ENCODE measurements around the gene ZNF687. TPM values are rescaled to one million over a fixed set of nuclear protein-coding genes. Genes with fewer than 3 reads are reported as not detected.

ZNF687 gene
- total and polyA plus RNA-seq, 2 donors (not counting 1 experiment from before 2014, with no cell fraction given), result 7.2 to 11.7 TPM

- H3K27ac ChIP-seq (ENCODE audit: insufficient read depth, low read length), result peak overlapping the region; percentile 95
- H3K79me2 ChIP-seq (ENCODE audit: control insufficient read depth, insufficient read depth, low read length), result peaks cover 27% of the 10 kb centered on the region
- no peak for DNase-seq (ENCODE audit: low read depth in 2 of 2)
- H2AFZ ChIP-seq (ENCODE audit: low read length), result no peak overlapping the region
- H3K4me3 ChIP-seq (replicated peaks in 1 of 4; ENCODE audit: control extremely low read depth in 1 of 4, insufficient read depth in 1 of 4, low read depth in 3 of 4, low read length in 4 of 4), result no peak overlapping the region
- H3K9me3 ChIP-seq (ENCODE audit: control insufficient read depth, insufficient read depth, low read depth, low read length), result no peaks in the 10 kb centered on the region
- peak overlapping the region; percentile 54 for H3K4me2 ChIP-seq (ENCODE audit: extremely low read depth, insufficient read depth, low read length)
- TF ChIP-seq CTCF (conservative IDR thresholded peaks at IDR 0.05 in 1 of 2, IDR thresholded peaks at IDR 0.05 in 1 of 2; ENCODE audit: low read depth in 1 of 2, low read length in 2 of 2), result no peak
- no peak for TF ChIP-seq EZH2 (IDR thresholded peaks at IDR 0.05; ENCODE audit: low read length, missing control alignments)
- H3K4me1 ChIP-seq (ENCODE audit: control insufficient read depth, extremely low read depth, insufficient read depth, low read length), result peaks cover 49% of the 10 kb centered on the region
- H3K27me3 ChIP-seq (ENCODE audit: control insufficient read depth, insufficient read depth, low read length), result no peaks in the 10 kb centered on the region
- no peaks in the 10 kb centered on the region for H4K20me1 ChIP-seq (ENCODE audit: control insufficient read depth, extremely low read depth, insufficient read depth, low read length)
- H3K36me3 ChIP-seq (ENCODE audit: control insufficient read depth, insufficient read depth, low read length), result peaks cover 15% of the 10 kb centered on the region
- H3K9ac ChIP-seq (ENCODE audit: insufficient read depth, low read length), result no peak overlapping the region
These were observed 30.7 kb downstream of the ZNF687 start for GRCh38 chr1:151312826-151313225.

- Histone ChIP-seq H3K9ac (ENCODE audit: insufficient read depth, low read length) (no peak overlapping the region), H3K36me3 (ENCODE audit: control insufficient read depth, insufficient read depth, low read length) (peaks cover 12% of the 10 kb centered on the region), H3K27ac (ENCODE audit: insufficient read depth, low read length) (peak overlapping the region; percentile 95), H3K27me3 (ENCODE audit: control insufficient read depth, insufficient read depth, low read length) (no peaks in the 10 kb centered on the region), H3K4me1 (ENCODE audit: control insufficient read depth, extremely low read depth, insufficient read depth, low read length) (peaks cover 49% of the 10 kb centered on the region), H2AFZ (ENCODE audit: low read length) (no peak overlapping the region), H3K4me2 (ENCODE audit: extremely low read depth, insufficient read depth, low read length) (peak overlapping the region; percentile 59), H4K20me1 (ENCODE audit: control insufficient read depth, extremely low read depth, insufficient read depth, low read length) (no peaks in the 10 kb centered on the region), H3K9me3 (ENCODE audit: control insufficient read depth, insufficient read depth, low read depth, low read length) (no peaks in the 10 kb centered on the region), H3K4me3 (replicated peaks in 1 of 4; ENCODE audit: control extremely low read depth in 1 of 4, insufficient read depth in 1 of 4, low read depth in 3 of 4, low read length in 4 of 4) (no peak overlapping the region), H3K79me2 (ENCODE audit: control insufficient read depth, insufficient read depth, low read length) (peaks cover 27% of the 10 kb centered on the region)
- TF ChIP-seq CTCF (conservative IDR thresholded peaks at IDR 0.05 in 1 of 2, IDR thresholded peaks at IDR 0.05 in 1 of 2; ENCODE audit: low read depth in 1 of 2, low read length in 2 of 2) (no peak), EZH2 (IDR thresholded peaks at IDR 0.05; ENCODE audit: low read length, missing control alignments) (no peak)
- peak in 1 of 2 donors; percentile 36 for DNase-seq (ENCODE audit: low read depth in 2 of 2)
These were observed 31.4 kb downstream of the ZNF687 start for GRCh38 chr1:151313501-151313900.

- Histone ChIP-seq H3K4me3 (replicated peaks in 1 of 4; ENCODE audit: control extremely low read depth in 1 of 4, insufficient read depth in 1 of 4, low read depth in 3 of 4, low read length in 4 of 4) (peak overlapping the region in 1 of 4 experiments; percentile 20), H3K36me3 (ENCODE audit: control insufficient read depth, insufficient read depth, low read length) (peaks cover 12% of the 10 kb centered on the region), H3K9me3 (ENCODE audit: control insufficient read depth, insufficient read depth, low read depth, low read length) (no peaks in the 10 kb centered on the region), H3K27me3 (ENCODE audit: control insufficient read depth, insufficient read depth, low read length) (no peaks in the 10 kb centered on the region), H2AFZ (ENCODE audit: low read length) (no peak overlapping the region), H3K27ac (ENCODE audit: insufficient read depth, low read length) (peak overlapping the region; percentile 95), H3K4me1 (ENCODE audit: control insufficient read depth, extremely low read depth, insufficient read depth, low read length) (peaks cover 49% of the 10 kb centered on the region), H3K4me2 (ENCODE audit: extremely low read depth, insufficient read depth, low read length) (peak overlapping the region; percentile 59), H3K9ac (ENCODE audit: insufficient read depth, low read length) (no peak overlapping the region), H3K79me2 (ENCODE audit: control insufficient read depth, insufficient read depth, low read length) (peaks cover 25% of the 10 kb centered on the region), H4K20me1 (ENCODE audit: control insufficient read depth, extremely low read depth, insufficient read depth, low read length) (no peaks in the 10 kb centered on the region)
- DNase-seq (ENCODE audit: low read depth in 2 of 2), result peak; percentile 88 to 92
- TF ChIP-seq EZH2 (IDR thresholded peaks at IDR 0.05; ENCODE audit: low read length, missing control alignments) (no peak), CTCF (conservative IDR thresholded peaks at IDR 0.05 in 1 of 2, IDR thresholded peaks at IDR 0.05 in 1 of 2; ENCODE audit: low read depth in 1 of 2, low read length in 2 of 2) (no peak)
These were observed 32.2 kb downstream of the ZNF687 start for GRCh38 chr1:151314137-151314875.

Data from fibroblast of lung (primary cell).